Measurements from ENCODE around the gene TBC1D4.

DNA sequence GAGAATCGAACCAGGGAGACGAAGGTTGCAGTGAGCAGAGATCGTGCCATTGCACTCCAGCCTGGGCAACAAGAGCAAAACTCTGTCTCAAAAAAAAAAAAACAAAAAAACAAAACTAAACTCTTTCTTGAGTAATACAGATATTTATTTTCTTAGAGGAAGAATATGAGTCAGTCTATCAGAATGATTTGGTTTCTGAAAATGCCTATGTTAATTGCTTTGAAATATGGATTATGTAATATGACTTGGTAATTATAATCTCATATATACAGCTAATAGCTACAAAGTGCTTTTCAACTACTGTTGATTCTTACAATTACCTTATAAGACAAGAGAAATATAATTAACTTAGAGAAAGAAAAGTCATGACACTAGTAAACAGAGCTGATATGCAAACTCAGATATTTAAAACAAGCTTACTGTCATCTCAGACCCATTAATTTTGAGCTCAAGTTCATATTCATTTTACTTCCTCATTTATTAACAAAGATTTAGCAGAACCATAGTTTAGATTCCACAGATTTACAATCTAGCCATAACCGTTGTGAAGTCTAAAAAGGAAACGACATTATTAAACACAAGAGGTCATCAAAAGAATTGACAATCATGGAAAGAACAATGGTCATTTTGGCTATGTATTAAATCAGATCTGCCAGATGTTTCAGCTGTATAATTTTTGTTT lies 88.0 kb downstream of the TBC1D4 start:
- no peak for TF ChIP-seq BHLHE40 (IDR thresholded peaks at IDR 0.05; ENCODE audit: borderline replicate concordance)
- TF ChIP-seq ELF4 (IDR thresholded peaks at IDR 0.05), result no peak
- TF ChIP-seq FOXK2 (IDR thresholded peaks at IDR 0.05), result no peak
- TF ChIP-seq FOXA1 (IDR thresholded peaks at IDR 0.05), result no peak
- TF ChIP-seq, protein P1, sequence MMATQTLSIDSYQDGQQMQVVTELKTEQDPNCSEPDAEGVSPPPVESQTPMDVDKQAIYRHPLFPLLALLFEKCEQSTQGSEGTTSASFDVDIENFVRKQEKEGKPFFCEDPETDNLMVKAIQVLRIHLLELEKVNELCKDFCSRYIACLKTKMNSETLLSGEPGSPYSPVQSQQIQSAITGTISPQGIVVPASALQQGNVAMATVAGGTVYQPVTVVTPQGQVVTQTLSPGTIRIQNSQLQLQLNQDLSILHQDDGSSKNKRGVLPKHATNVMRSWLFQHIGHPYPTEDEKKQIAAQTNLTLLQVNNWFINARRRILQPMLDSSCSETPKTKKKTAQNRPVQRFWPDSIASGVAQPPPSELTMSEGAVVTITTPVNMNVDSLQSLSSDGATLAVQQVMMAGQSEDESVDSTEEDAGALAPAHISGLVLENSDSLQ (IDR thresholded peaks at IDR 0.05), result no peak
- no peak for TF ChIP-seq ZNF384 (IDR thresholded peaks at IDR 0.05)
- no peak for TF ChIP-seq HDGF (IDR thresholded peaks at IDR 0.05; ENCODE audit: borderline replicate concordance)
- no peak for TF ChIP-seq CTBP1 (IDR thresholded peaks at IDR 0.05; ENCODE audit: borderline replicate concordance)
- no peak for TF ChIP-seq ARNT (IDR thresholded peaks at IDR 0.05)
- TF ChIP-seq SUZ12 (IDR thresholded peaks at IDR 0.05), result no peak

All from HEK293T (cell line).